HG03139 (cell line): ENCODE results near the gene SETD1A.
"Not testable (repeated sequence)": the region's sequence is repeated elsewhere in the genome, so short reads cannot be mapped to it uniquely, and the experiment has no call there.

Experiments
- ATAC-seq: cut with Tn5 transposase; IDR thresholded peaks from one replicate; pipeline ENCODE4 v1.9.1; 2021; ENCODE audit not compliant: unreplicated experiment

Gene SETD1A

GRCh38 chr16:31013292-31013691, 55.7 kb downstream of the SETD1A start:
- ATAC-seq: not testable (repeated sequence)

GRCh38 chr16:31016018-31016417, 58.5 kb downstream of the SETD1A start:
- ATAC-seq: no peak

GRCh38 chr16:31017756-31018155, 60.2 kb downstream of the SETD1A start:
- ATAC-seq: not testable (repeated sequence)

GRCh38 chr16:31020536-31020935, 63.0 kb downstream of the SETD1A start:
- no peak for ATAC-seq

- ATAC-seq: no peak
Measured at GRCh38 chr16:31022544-31023251, 65.1 kb downstream of the SETD1A start.

- ATAC-seq: no peak
Measured at GRCh38 chr16:31023252-31023602, 65.7 kb downstream of the SETD1A start.

GRCh38 chr16:31023627-31024226, 66.2 kb downstream of the SETD1A start:
- ATAC-seq: no peak

GRCh38 chr16:31025339-31025738, 67.8 kb downstream of the SETD1A start:
- no peak for ATAC-seq

- no peak for ATAC-seq
Measured at GRCh38 chr16:31029272-31029671, 71.7 kb downstream of the SETD1A start.

- ATAC-seq: no peak
Measured at GRCh38 chr16:31031276-31031675, 73.7 kb downstream of the SETD1A start.

- peak; percentile 69 for ATAC-seq
Measured at GRCh38 chr16:31032736-31033708, 75.5 kb downstream of the SETD1A start, which contains the start of gene STX4. Gene STX4 (plus strand): TSS chr16:31033558. CDS start chr16:31033806, 248 bp downstream.

- ATAC-seq: peak; percentile 30
Measured at GRCh38 chr16:31033709-31034492, 76.3 kb downstream of the SETD1A start.
